Activated gamma-delta T cell (primary cell): Measurements from ENCODE around the gene RWDD2A.

Experiments
- DNase-seq: peaks from one replicate; lab custom pipeline; 2025; lab: John Stamatoyannopoulos, UW

RWDD2A gene

GRCh38 chr6:83198486-83199172 is 5.5 kb downstream of the RWDD2A start:
- no peak for DNase-seq

GRCh38 chr6:83199173-83199862 is 6.2 kb downstream of the RWDD2A start:
- DNase-seq = no peak

- DNase-seq = no peak
Observed at GRCh38 chr6:83199863-83200225, 6.7 kb downstream of the RWDD2A start.

GRCh38 chr6:83202031-83202430 is 8.9 kb downstream of the RWDD2A start:
- DNase-seq = no peak

- no peak for DNase-seq
Observed at GRCh38 chr6:83215131-83216047, 22.2 kb downstream of the RWDD2A start.

GRCh38 chr6:83216806-83217205 is 23.6 kb downstream of the RWDD2A start:
- no peak for DNase-seq

- DNase-seq = no peak
Observed at GRCh38 chr6:83218646-83219045, 25.5 kb downstream of the RWDD2A start.

- no peak for DNase-seq
Observed at GRCh38 chr6:83220121-83220520, 27.0 kb downstream of the RWDD2A start.

- DNase-seq = no peak
Observed at GRCh38 chr6:83221276-83221675, 28.1 kb downstream of the RWDD2A start.

GRCh38 chr6:83221889-83222479 is 28.8 kb downstream of the RWDD2A start:
- no peak for DNase-seq

- DNase-seq = no peak
Observed at GRCh38 chr6:83226517-83226916, 33.4 kb downstream of the RWDD2A start.

GRCh38 chr6:83231146-83231545 is 38.0 kb downstream of the RWDD2A start:
- DNase-seq = no peak

GRCh38 chr6:83247471-83247870 is 54.3 kb downstream of the RWDD2A start:
- DNase-seq = no peak
